Embryonic facial prominence (tissue), 1 donor: ENCODE results near the gene ZNF19.

Experiments
- DNase-seq: peaks from one replicate; pipeline ENCODE4 v3.0.0-alpha.2; 2016; ENCODE audit errors: extremely low spot score

Gene ZNF19

DNA sequence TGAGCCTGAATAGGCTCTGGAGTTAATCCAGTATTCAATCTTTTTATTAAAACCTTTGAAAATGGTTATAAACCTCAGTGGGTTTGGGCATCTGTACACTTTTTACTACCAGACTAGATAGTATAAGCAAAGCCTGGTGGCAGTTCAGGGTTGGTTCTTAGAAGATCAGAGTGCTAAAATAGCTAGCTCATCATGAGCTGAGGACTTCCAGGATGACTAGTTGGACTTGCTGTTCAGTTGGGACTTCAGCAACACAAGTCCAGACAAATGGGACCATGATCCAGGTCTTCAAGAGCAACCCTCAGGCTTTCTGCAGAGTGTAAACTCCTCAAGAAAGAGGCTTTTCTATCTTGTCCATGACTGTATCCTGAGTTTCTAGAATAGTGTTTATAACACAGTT is 1.2 kb upstream of the ZNF19 start:
- DNase-seq, result no peak

- peak; percentile 86 for DNase-seq
Observed at GRCh38 chr16:71484006-71484893, 4.9 kb downstream of the ZNF19 start.

- no peak for DNase-seq
Observed at GRCh38 chr16:71482569-71482968, 6.6 kb downstream of the ZNF19 start.

- no peak for DNase-seq
Observed at GRCh38 chr16:71480956-71481355, 8.2 kb downstream of the ZNF19 start.

DNA sequence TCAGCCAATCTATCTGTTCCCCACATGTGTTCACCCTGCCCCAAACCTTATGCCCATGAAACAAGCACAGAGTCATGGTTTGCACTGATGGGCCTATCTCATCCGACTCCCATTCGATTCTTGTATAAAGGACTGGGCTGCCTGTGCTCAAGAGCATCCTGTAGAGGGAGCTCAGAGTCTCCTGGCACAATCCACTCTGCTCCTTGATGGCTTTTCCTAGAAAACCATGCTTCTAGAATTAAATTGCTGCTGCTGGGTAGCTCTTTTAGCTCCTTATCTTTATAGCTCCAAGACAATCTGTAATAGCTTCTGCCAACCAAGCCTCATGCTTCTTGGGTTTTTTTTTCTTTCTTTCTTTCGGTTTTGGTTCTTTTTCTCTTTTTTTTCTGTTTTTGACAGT is 9.7 kb downstream of the ZNF19 start:
- DNase-seq, result no peak

- no peak for DNase-seq
Observed at GRCh38 chr16:71476457-71477124, 12.5 kb downstream of the ZNF19 start.

- no peak for DNase-seq
Observed at GRCh38 chr16:71474864-71475263, 14.3 kb downstream of the ZNF19 start.

DNA sequence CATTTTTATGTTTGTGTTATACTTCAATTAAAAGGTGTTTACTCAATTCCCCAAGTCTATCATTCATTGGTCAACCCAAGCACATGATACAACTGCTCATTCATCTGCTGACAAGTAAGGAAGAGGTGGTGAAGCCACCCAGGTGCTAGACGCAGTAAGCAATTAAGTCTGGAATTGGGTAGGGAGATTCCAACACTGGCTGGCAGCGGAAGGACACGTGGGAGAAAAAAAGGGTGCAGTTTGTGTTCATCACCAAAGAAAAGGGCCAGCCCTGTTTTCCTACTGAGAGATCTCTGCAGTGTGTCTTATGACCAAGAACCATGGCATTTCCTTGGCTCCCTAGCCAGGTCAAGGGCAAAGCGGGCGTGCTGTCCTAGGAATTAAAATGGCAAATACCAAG is 15.2 kb downstream of the ZNF19 start:
- DNase-seq, result no peak

- DNase-seq, result no peak
Observed at GRCh38 chr16:71472931-71473330, 16.2 kb downstream of the ZNF19 start.

DNA sequence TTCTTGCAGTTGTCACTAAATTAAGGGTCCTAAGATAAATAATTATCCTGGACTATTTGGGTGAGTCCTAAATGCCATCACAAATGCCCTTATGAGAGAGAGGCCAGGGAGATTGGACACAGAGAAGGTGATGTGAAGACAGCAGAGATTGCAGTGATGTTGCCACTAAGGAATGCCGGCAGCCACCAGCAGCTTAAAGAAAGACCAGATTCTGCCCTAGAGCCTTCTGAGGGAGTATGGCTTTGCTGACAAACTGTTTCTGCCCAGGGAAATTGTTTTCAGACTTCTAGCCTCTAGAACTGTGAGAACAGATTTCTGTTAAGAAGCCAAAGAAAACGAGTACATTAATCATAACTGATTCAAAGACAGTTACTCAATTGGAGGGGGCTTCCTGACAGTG is 17.1 kb downstream of the ZNF19 start:
- no peak for DNase-seq

DNA sequence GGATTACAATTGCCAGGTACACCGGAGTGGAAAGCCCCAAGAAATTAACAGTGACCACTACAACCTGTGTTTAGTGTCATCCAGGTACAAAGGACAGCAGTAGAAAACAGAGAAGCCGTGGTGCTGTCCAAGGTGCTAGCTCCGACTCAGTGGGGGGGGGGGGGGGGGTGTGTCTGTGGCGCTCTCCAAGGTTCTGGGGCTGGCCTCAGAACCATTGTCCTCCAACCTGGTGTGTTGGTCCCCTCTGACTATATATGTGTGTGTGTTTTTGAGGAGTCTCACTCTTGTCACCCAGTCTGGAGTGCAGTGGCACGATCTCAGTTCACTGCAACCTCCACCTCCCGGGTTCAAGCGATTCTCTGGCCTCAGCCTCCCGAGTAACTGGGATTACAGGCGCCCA is 21.3 kb downstream of the ZNF19 start:
- peak; percentile 8 for DNase-seq

DNA sequence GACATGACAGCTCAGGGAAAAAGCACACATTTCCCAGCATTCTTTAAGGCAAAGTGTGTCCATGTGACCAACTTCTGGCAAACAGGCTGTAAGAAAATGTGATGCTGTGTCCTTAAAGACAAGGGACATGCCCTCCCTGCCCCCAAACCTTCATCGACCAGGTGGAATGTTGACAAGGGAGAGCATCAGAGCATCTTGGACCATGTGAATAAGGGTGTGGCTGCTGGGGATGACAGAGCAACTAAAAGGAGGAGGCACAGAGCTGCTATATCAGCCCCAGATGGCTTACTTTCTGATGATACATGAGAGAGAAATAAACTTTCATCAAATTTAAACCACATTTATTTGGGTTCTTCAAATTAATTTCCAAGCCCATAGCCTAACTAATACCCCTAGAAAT is 24.9 kb downstream of the ZNF19 start:
- no peak for DNase-seq

- DNase-seq, result peak; percentile 37
Observed at GRCh38 chr16:71461686-71462648, 27.2 kb downstream of the ZNF19 start, which contains the start of gene ZNF23. Gene ZNF23, minus strand, starts transcription at chr16:71462247. Its CDS starts 5,451 bp downstream, at chr16:71456796.

DNA sequence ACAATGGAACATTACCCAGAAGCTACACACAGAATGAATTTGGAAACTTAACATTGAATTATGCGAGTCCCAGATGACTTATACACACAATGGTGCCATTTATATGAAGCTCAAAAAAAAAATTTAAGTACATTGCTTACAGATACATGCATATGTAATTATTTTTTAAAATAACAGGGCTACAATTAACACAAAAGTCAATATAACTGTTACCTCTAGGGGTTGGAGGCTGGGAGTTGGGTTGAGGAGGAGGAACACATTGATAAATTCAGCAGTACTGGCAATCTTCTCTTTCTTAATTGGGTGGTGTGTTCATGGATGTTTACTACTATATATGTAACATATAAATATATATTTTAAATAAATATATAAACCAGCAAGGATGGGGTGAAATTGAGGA is 28.2 kb downstream of the ZNF19 start:
- no peak for DNase-seq

- no peak for DNase-seq
Observed at GRCh38 chr16:71460236-71460635, 28.9 kb downstream of the ZNF19 start.

- DNase-seq, result no peak
Observed at GRCh38 chr16:71459510-71459909, 29.6 kb downstream of the ZNF19 start.

GRCh38 chr16:71456801-71457200 is 32.3 kb downstream of the ZNF19 start:
- DNase-seq, result no peak

GRCh38 chr16:71453036-71453435 is 36.1 kb downstream of the ZNF19 start:
- no peak for DNase-seq

DNA sequence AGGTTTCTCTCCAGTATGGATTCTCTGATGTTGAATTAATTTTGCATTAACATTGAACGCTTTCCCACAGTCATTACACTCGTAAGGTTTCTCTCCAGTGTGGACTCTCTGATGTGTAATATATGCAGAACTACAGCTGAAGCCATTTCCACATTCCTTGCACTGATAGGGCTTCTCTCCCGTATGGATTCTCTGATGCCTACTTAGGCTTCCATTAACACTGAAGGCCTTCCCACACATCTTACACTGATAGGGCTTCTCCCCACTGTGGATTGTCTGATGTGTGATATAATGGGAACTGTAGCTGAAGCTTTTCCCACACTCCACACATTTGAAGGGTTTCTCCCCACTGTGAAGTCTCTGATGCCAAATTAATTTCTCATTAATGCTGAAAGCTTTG is 40.1 kb downstream of the ZNF19 start:
- DNase-seq, result no peak

DNA sequence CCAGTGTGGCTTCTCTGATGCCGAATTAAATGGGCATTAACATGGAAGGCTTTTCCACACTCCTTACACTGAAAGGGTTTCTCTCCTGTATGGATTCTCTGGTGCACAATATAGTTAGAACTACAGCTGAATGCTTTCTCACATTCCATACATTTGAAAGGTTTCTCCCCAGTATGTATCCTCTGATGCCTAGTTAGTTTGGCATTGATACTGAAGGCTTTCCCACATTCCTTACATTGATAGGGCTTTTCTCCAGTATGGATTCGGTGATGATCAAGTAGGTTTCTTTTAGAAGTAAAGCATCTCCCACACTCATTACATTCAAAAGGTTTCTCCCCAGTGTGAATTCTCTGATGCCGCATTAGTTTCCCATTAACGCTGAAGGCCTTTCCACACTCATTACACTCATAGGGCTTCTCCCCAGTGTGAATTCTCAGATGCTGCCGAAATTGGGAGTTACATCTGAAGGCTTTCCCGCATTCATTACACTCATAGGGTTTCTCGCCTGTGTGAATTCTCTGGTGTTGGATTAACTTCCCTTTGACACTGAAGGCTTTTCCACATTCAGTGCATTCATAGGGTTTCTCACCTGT is 40.8 kb downstream of the ZNF19 start:
- DNase-seq, result no peak

DNA sequence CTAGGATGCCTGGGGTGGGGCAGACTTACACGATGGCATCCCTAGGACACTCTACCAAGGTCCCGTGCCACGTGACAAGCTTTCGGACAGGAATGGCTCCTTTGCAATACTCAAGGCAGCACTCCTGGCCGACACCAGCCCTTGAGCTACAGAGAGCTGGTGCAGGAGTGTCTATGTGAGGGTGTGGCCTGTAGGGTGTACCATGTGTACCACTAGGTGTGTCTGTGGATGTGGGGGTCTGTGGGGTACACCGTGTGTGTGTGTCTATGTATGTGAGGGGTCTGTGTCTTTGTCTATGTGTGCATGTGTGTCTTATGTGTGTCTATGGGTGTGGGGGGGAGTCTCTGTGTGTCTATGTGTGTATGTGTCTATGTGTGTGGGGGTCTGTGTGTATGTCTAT is 45.4 kb downstream of the ZNF19 start:
- DNase-seq, result no peak

DNA sequence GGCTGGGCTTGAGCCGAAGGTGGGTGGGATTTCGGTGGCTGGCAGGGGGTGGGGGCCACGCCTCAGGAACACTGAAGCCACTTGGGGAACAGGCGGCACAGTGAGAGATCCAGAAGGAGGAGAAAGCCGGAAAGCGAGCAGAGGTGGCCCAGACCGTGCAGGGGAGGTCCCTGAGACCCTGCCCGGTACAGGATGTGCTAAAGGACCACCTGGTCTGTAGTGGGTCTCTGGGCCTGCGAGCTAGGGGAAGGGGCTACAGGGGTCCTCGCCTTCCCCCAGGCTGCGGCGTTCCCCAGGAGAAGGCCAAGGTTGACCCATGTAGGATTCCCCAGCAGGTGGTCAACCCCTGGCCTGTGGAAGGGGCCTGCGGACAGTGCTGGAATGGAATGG is 47.1 kb downstream of the ZNF19 start, which contains the start of gene TLE7:
Gene TLE7, minus strand, starts transcription at position 4 of the 390 bp plus-strand sequence. CDS start 8,730 bp downstream, outside the sequence.
- no peak for DNase-seq
